Neural progenitor cell (in vitro differentiated cells): ENCODE results near the gene CLIP2. TPM values are rescaled to one million over a fixed set of nuclear protein-coding genes. Genes with fewer than 3 reads are reported as not detected.
"Not testable (repeated sequence)": the region's sequence is repeated elsewhere in the genome, so short reads cannot be mapped to it uniquely, and the experiment has no call there.

Experiments
- DNase-seq: peaks from one replicate; pipeline ENCODE4 v3.0.0-alpha.2; 2016; ENCODE audit warnings: low spot score
- H2AFZ ChIP-seq: fragments of 200-600 bp; sonication (generic); replicated peaks from 2 replicates; pipeline ENCODE4 v1.6.1; 2016; ENCODE audit warnings: antibody characterized with exemption
- H3F3A ChIP-seq: fragments of 200-600 bp; sonication (generic); 2 replicates; pipeline ENCODE4 v1.6.1; 2016; ENCODE audit warnings: antibody characterized with exemption, low read depth
- H3K27ac ChIP-seq: fragments of 200-600 bp; sonication (generic); 2 replicates; pipeline ENCODE4 v1.5.1; 2016; ENCODE audit warnings: mild to moderate bottlenecking
- H3K27me3 ChIP-seq: fragments of 200-600 bp; sonication (generic); 2 replicates; pipeline ENCODE4 v1.6.1; 2016; ENCODE audit warnings: mild to moderate bottlenecking, moderate library complexity
- H3K36me3 ChIP-seq: fragments of 200-600 bp; sonication (generic); 2 replicates; pipeline ENCODE4 v1.5.1; 2016
- H3K4me1 ChIP-seq: fragments of 200-600 bp; sonication (generic); 2 replicates; pipeline ENCODE4 v1.6.1; 2016; ENCODE audit warnings: mixed run types
- H3K4me2 ChIP-seq: fragments of 200-600 bp; sonication (generic); 2 replicates; pipeline ENCODE4 v1.6.1; 2016
- H3K4me3 ChIP-seq: fragments of 200-600 bp; sonication (generic); 2 replicates; pipeline ENCODE4 v1.5.1; 2016
- H3K79me2 ChIP-seq: fragments of 200-600 bp; sonication (generic); 2 replicates; pipeline ENCODE4 v1.6.1; 2016; ENCODE audit warnings: low read depth
- H3K9ac ChIP-seq: fragments of 200-600 bp; sonication (generic); 2 replicates; pipeline ENCODE4 v1.6.1; 2016
- H3K9me3 ChIP-seq: fragments of 200-600 bp; sonication (generic); 2 replicates; pipeline ENCODE4 v1.5.1; 2016; ENCODE audit warnings: low read depth
- H4K20me1 ChIP-seq: fragments of 200-600 bp; sonication (generic); 2 replicates; pipeline ENCODE4 v1.6.1; 2016; ENCODE audit warnings: low read depth
- H3K27ac Mint-ChIP-seq: 3 replicates; pipeline ENCODE4 v1.8.0; 2021; ENCODE audit warnings: mixed read lengths
- H3K27me3 Mint-ChIP-seq: 2 replicates; pipeline ENCODE4 v1.8.0; 2022; ENCODE audit warnings: low read depth, mild to moderate bottlenecking, inconsistent platforms, moderate library complexity, mixed read lengths; ENCODE audit not compliant: insufficient read depth
- H3K36me3 Mint-ChIP-seq: 3 replicates; pipeline ENCODE4 v1.8.0; 2021; ENCODE audit warnings: mixed read lengths
- H3K4me1 Mint-ChIP-seq: 3 replicates; pipeline ENCODE4 v1.8.0; 2021; ENCODE audit warnings: mixed read lengths
- H3K4me3 Mint-ChIP-seq: 3 replicates; pipeline ENCODE4 v1.8.0; 2021; ENCODE audit warnings: mild to moderate bottlenecking, moderate library complexity, mixed read lengths
- H3K9me3 Mint-ChIP-seq: 3 replicates; pipeline ENCODE4 v1.8.0; 2020; ENCODE audit warnings: mixed read lengths
- CTCF ChIP-seq: fragments of 200-600 bp; sonication (generic); IDR thresholded peaks from 2 replicates; pipeline ENCODE4 v1.5.1; 2017; ENCODE audit warnings: antibody characterized with exemption, mild to moderate bottlenecking
- EZH2 ChIP-seq: fragments of 200-600 bp; sonication (generic); IDR thresholded peaks from 2 replicates; pipeline ENCODE4 v1.6.1; 2017; ENCODE audit warnings: antibody characterized with exemption, mild to moderate bottlenecking, moderate library complexity
- EZH2phosphoT487 ChIP-seq: fragments of 200-600 bp; sonication (generic); IDR thresholded peaks from 2 replicates; pipeline ENCODE4 v1.6.1; 2017; ENCODE audit warnings: antibody characterized with exemption
- total RNA-seq: library from RNA; depleted of rRNA; stranded (reverse); fragments of >200 nt; gene quantifications from 2 replicates; pipeline ENCODE4 v1.2.3, GENCODE V29; 2015; ENCODE audit warnings: low replicate concordance

Gene CLIP2
- total RNA-seq, 1 donor from 2014 or later = 7.5 TPM

GRCh38 chr7:74309181-74309580 is 20.0 kb downstream of the CLIP2 start:
- H3K4me1 ChIP-seq = peaks cover 6% of the 10 kb centered on the region
- H3K4me3 Mint-ChIP-seq = no peak overlapping the region
- H3K27me3 ChIP-seq = no peaks in the 10 kb centered on the region
- no peak overlapping the region for H3K27ac Mint-ChIP-seq
- no peak overlapping the region for H3K27ac ChIP-seq
- H2AFZ ChIP-seq = no peak overlapping the region
- no peak overlapping the region for H3K4me2 ChIP-seq
- H3K27me3 Mint-ChIP-seq = peaks cover 4% of the 10 kb centered on the region
- no peak overlapping the region for H3K9ac ChIP-seq
- no peak for DNase-seq
- no peak for TF ChIP-seq EZH2
- TF ChIP-seq EZH2phosphoT487 = no peak
- TF ChIP-seq CTCF = no peak
- peaks cover 9% of the 10 kb centered on the region for H3K4me1 Mint-ChIP-seq
- H3K4me3 ChIP-seq = no peak overlapping the region
- H4K20me1 ChIP-seq = peaks cover 20% of the 10 kb centered on the region
- H3K9me3 ChIP-seq = no peaks in the 10 kb centered on the region
- H3K36me3 Mint-ChIP-seq = peaks cover 3% of the 10 kb centered on the region
- no peaks in the 10 kb centered on the region for H3K36me3 ChIP-seq
- H3F3A ChIP-seq = no peaks in the 10 kb centered on the region
- H3K79me2 ChIP-seq = no peaks in the 10 kb centered on the region
- H3K9me3 Mint-ChIP-seq = no peaks in the 10 kb centered on the region

GRCh38 chr7:74311305-74311744 is 22.1 kb downstream of the CLIP2 start:
- Histone ChIP-seq H3K4me1 (peaks cover 6% of the 10 kb centered on the region), H2AFZ (no peak overlapping the region), H3F3A (no peaks in the 10 kb centered on the region), H3K4me3 (no peak overlapping the region), H3K27me3 (no peaks in the 10 kb centered on the region), H3K4me2 (no peak overlapping the region), H3K36me3 (no peaks in the 10 kb centered on the region), H4K20me1 (peaks cover 20% of the 10 kb centered on the region), H3K9me3 (no peaks in the 10 kb centered on the region), H3K27ac (no peak overlapping the region), H3K79me2 (no peaks in the 10 kb centered on the region), H3K9ac (no peak overlapping the region)
- Mint-ChIP-seq H3K4me1 (peaks cover 13% of the 10 kb centered on the region), H3K27ac (no peak overlapping the region), H3K4me3 (no peak overlapping the region), H3K27me3 (peaks cover 4% of the 10 kb centered on the region), H3K36me3 (peaks cover 3% of the 10 kb centered on the region), H3K9me3 (no peaks in the 10 kb centered on the region)
- DNase-seq = no peak
- TF ChIP-seq EZH2 = no peak

GRCh38 chr7:74312418-74313028 is 23.3 kb downstream of the CLIP2 start:
- Histone ChIP-seq H3K4me2 (no peak overlapping the region), H3K36me3 (no peaks in the 10 kb centered on the region), H2AFZ (no peak overlapping the region), H3F3A (no peaks in the 10 kb centered on the region), H3K9me3 (no peaks in the 10 kb centered on the region), H3K4me1 (no peaks in the 10 kb centered on the region), H3K27ac (no peak overlapping the region), H3K4me3 (no peak overlapping the region), H4K20me1 (peaks cover 9% of the 10 kb centered on the region), H3K9ac (no peak overlapping the region), H3K79me2 (no peaks in the 10 kb centered on the region), H3K27me3 (no peaks in the 10 kb centered on the region)
- Mint-ChIP-seq H3K27ac (no peak overlapping the region), H3K36me3 (peaks cover 8% of the 10 kb centered on the region), H3K4me3 (no peak overlapping the region), H3K9me3 (no peaks in the 10 kb centered on the region), H3K4me1 (peaks cover 7% of the 10 kb centered on the region), H3K27me3 (peaks cover 5% of the 10 kb centered on the region)
- no peak for DNase-seq
- TF ChIP-seq CTCF (no peak), EZH2phosphoT487 (no peak), EZH2 (no peak)

- Mint-ChIP-seq H3K36me3 (peaks cover 15% of the 10 kb centered on the region), H3K27ac (peak overlapping the region; percentile 28)
- H3K9me3 Mint-ChIP-seq, H3K9me3 ChIP-seq, DNase-seq, H3K4me1 ChIP-seq, H3K4me2 ChIP-seq, H3K36me3 ChIP-seq, H2AFZ ChIP-seq, H3K4me3 Mint-ChIP-seq, H3K4me3 ChIP-seq, H3K27ac ChIP-seq, H3F3A ChIP-seq, H3K9ac ChIP-seq, H3K79me2 ChIP-seq, H3K4me1 Mint-ChIP-seq, H3K27me3 Mint-ChIP-seq, H4K20me1 ChIP-seq, H3K27me3 ChIP-seq: not testable (repeated sequence)
Measured at GRCh38 chr7:74315891-74316290, 26.7 kb downstream of the CLIP2 start.
